HCT116 (cell line): ENCODE measurements around the gene MPZL2. TPM values are rescaled to one million over a fixed set of nuclear protein-coding genes. Genes with fewer than 3 reads are reported as not detected.

Experiments used
- ATAC-seq: fragments of 200-7000 bp; cut with Tn5 transposase; 2 replicates; pipeline ENCODE4 v1.9.1; 2020; ENCODE audit warnings: mild to moderate bottlenecking, moderate library complexity
- BruUV-seq: library from RNA; stranded (reverse); fragments of 400-500 nt; replicated peaks from 2 replicates; lab custom pipeline; 2021; lab: Mats Ljungman, UMichigan
- CTCF ChIA-PET: fragments of 300-600 bp; sonication (Branson Sonifier 250); formaldehyde crosslinking; loops from one replicate; lab custom pipeline; 2021; ENCODE audit warnings: antibody characterized with exemption; lab: Charles Lee
- POLR2A ChIA-PET: fragments of 300-600, 350-600 bp; sonication (Branson Sonifier 250); formaldehyde crosslinking; loops from one replicate; lab custom pipeline; 2021; ENCODE audit warnings: antibody characterized with exemption; lab: Charles Lee
- RAD21 ChIA-PET, 2 experiments: fragments of 300-600 bp; sonication (Branson Sonifier 250); formaldehyde crosslinking; loops; one replicate each; lab custom pipeline; 2023; ENCODE audit warnings: low total read pairs in 2 of 2; ENCODE audit not compliant: uncharacterized antibody in 2 of 2, unreplicated experiment in 2 of 2, low non-redundant PET in 1 of 2; lab: Charles Lee
- DNase-seq: peaks from one replicate; pipeline ENCODE4 v3.0.0-alpha.2; 2010; ENCODE audit warnings: low read depth, low spot score
- H2AFZ ChIP-seq: fragments of 200-600 bp; shearing (Covaris generic), sonication (generic); 2 replicates; pipeline ENCODE4 v1.6.1; 2017; ENCODE audit warnings: low read depth, mixed run types, mixed read lengths, antibody characterized with exemption, low read length; ENCODE audit not compliant: poor library complexity, severe bottlenecking
- H3K27ac ChIP-seq: 2 replicates; pipeline ENCODE4 v1.5.1; 2012; ENCODE audit warnings: low read depth, low read length
- H3K27me3 ChIP-seq: fragments of 200-600 bp; sonication (generic); 2 replicates; pipeline ENCODE4 v1.6.1; 2016; ENCODE audit warnings: mixed run types, low read length, mixed read lengths; ENCODE audit not compliant: insufficient read depth
- H3K36me3 ChIP-seq, 2 experiments: fragments of 200-500 bp in 1 of 2; fragments of 200-600 bp in 1 of 2; sonication (Bioruptor generic) in 1 of 2; sonication (generic) in 1 of 2; 2 replicates each; pipeline versions ENCODE4 v1.5.1 to v1.6.1; 2014 to 2016; ENCODE audit warnings: low read length in 2 of 2, inconsistent platforms in 1 of 2, mixed read lengths in 1 of 2, mixed run types in 1 of 2; ENCODE audit not compliant: insufficient read depth in 2 of 2, control insufficient read depth in 1 of 2
- H3K4me1 ChIP-seq, 2 experiments: fragments of 200-600 bp in 1 of 2; sonication (generic) in 1 of 2; 2 replicates each; pipeline versions ENCODE4 v1.5.1 to v1.6.1; 2012 to 2017; ENCODE audit warnings: low read length in 2 of 2, inconsistent platforms in 1 of 2, mild to moderate bottlenecking in 1 of 2, mixed read lengths in 1 of 2, mixed run types in 1 of 2, moderate library complexity in 1 of 2; ENCODE audit not compliant: insufficient read depth in 2 of 2, control insufficient read depth in 1 of 2
- H3K4me2 ChIP-seq: fragments of 200-600 bp; sonication (generic); 2 replicates; pipeline ENCODE4 v1.6.1; 2017; ENCODE audit warnings: mixed run types, low read length, mixed read lengths
- H3K4me3 ChIP-seq, 2 experiments: fragments of 200-600 bp in 1 of 2; sonication (generic) in 1 of 2; replicated peaks in 1 of 2; 2 replicates each; pipeline ENCODE4 v1.5.1; 2011 to 2016; ENCODE audit warnings: low read length in 2 of 2, control low read depth in 1 of 2, low read depth in 1 of 2, mild to moderate bottlenecking in 1 of 2, mixed read lengths in 1 of 2, mixed run types in 1 of 2
- H3K79me2 ChIP-seq: fragments of 200-600 bp; sonication (generic); 2 replicates; pipeline ENCODE4 v1.6.1; 2017; ENCODE audit warnings: mild to moderate bottlenecking, mixed run types, low read length, moderate library complexity, mixed read lengths; ENCODE audit not compliant: insufficient read depth
- H3K9ac ChIP-seq: fragments of 200-600 bp; sonication (generic); 2 replicates; pipeline ENCODE4 v1.6.1; 2016; ENCODE audit warnings: low read length, mixed read lengths
- H3K9me2 ChIP-seq: fragments of 200-600 bp; sonication (generic), shearing (Covaris generic); 2 replicates; pipeline ENCODE4 v1.6.1; 2017; ENCODE audit warnings: mixed run types, mild to moderate bottlenecking, moderate library complexity; ENCODE audit not compliant: insufficient read depth
- H3K9me3 ChIP-seq, 2 experiments: fragments of 200-500 bp in 1 of 2; fragments of 200-600 bp in 1 of 2; sonication (Bioruptor generic) in 1 of 2; sonication (generic) in 1 of 2; 2 replicates each; pipeline ENCODE4 v1.6.1; 2014 to 2017; ENCODE audit warnings: low read length in 2 of 2, mixed read lengths in 2 of 2, inconsistent platforms in 1 of 2, low read depth in 1 of 2, mild to moderate bottlenecking in 1 of 2, mixed run types in 1 of 2, moderate library complexity in 1 of 2; ENCODE audit not compliant: control insufficient read depth in 1 of 2, insufficient read depth in 1 of 2
- H4K20me1 ChIP-seq: fragments of 200-600 bp; sonication (generic), shearing (Covaris generic); 2 replicates; pipeline ENCODE4 v1.6.1; 2017; ENCODE audit warnings: mixed run types, mild to moderate bottlenecking, moderate library complexity; ENCODE audit not compliant: insufficient read depth
- CBX3 ChIP-seq: IDR thresholded peaks from 2 replicates; pipeline ENCODE4 v1.6.1; 2012; ENCODE audit warnings: low read depth
- CEBPB ChIP-seq: IDR thresholded peaks from 2 replicates; pipeline ENCODE4 v1.6.1; 2012; ENCODE audit warnings: low read depth
- EGR1 ChIP-seq: IDR thresholded peaks from 2 replicates; pipeline ENCODE4 v1.6.1; 2012; ENCODE audit warnings: low read depth
- EZH2 ChIP-seq: fragments of 200-600 bp; sonication (generic); IDR thresholded peaks from 2 replicates; pipeline ENCODE4 v1.6.1; 2017; ENCODE audit warnings: antibody characterized with exemption, mixed run types
- FOSL1 ChIP-seq: IDR thresholded peaks from 2 replicates; pipeline ENCODE4 v1.6.1; 2012; ENCODE audit warnings: low read depth
- POLR2A ChIP-seq: IDR thresholded peaks from 2 replicates; pipeline ENCODE4 v1.7.0; 2011; ENCODE audit warnings: borderline replicate concordance; ENCODE audit not compliant: insufficient read depth, insufficient read length; ENCODE audit errors: extremely low read depth
- POLR2AphosphoS5 ChIP-seq: IDR thresholded peaks from 2 replicates; pipeline ENCODE4 v1.6.1; 2011; ENCODE audit warnings: mild to moderate bottlenecking, low read depth, low read length, moderate library complexity
- SIN3A ChIP-seq: IDR thresholded peaks from 2 replicates; pipeline ENCODE4 v1.6.1; 2012; ENCODE audit warnings: low read depth
- SP1 ChIP-seq: IDR thresholded peaks from 2 replicates; pipeline ENCODE4 v1.6.1; 2012; ENCODE audit warnings: low read depth
- SRF ChIP-seq: IDR thresholded peaks from 2 replicates; pipeline ENCODE4 v1.6.1; 2012; ENCODE audit warnings: low read depth
- TCF7L2 ChIP-seq: IDR thresholded peaks from 2 replicates; pipeline ENCODE4 v1.7.0; 2011; ENCODE audit warnings: borderline replicate concordance, inconsistent platforms; ENCODE audit not compliant: insufficient read depth, insufficient read length; ENCODE audit errors: extremely low read depth
- ZBTB33 ChIP-seq: IDR thresholded peaks from 2 replicates; pipeline ENCODE4 v1.6.1; 2011; ENCODE audit warnings: mild to moderate bottlenecking, low read length, moderate library complexity; ENCODE audit not compliant: insufficient replicate concordance; ENCODE audit errors: extremely low read depth
- ZFX ChIP-seq: fragments of 450-650 bp; IDR thresholded peaks from 2 replicates; pipeline ENCODE4 v1.6.1; 2017
- ZNF274 ChIP-seq: fragments of 200-500 bp; sonication (Bioruptor generic); IDR thresholded peaks from 2 replicates; pipeline ENCODE4 v1.6.1; 2014; ENCODE audit warnings: mild to moderate bottlenecking, low read depth, low read length, inconsistent platforms
- intact Hi-C: fragments of 100-400 bp; cut with micrococcal nuclease; formaldehyde crosslinking; loops from 2 replicates; pipeline ENCODE4 v1.10.0; 2022
- total RNA-seq: library from RNA; stranded (reverse); gene quantifications from one replicate; pipeline ENCODE4 v1.2.1, GENCODE V29; 2021; ENCODE audit not compliant: unreplicated experiment
- TF ChIP-seq, protein P1 (sequence below): IDR thresholded peaks from 2 replicates; pipeline ENCODE4 v1.6.1; 2012; ENCODE audit warnings: low read depth

MPZL2 gene
- total RNA-seq, 1 experiment from 2014 or later: 16.8 TPM

DNA sequence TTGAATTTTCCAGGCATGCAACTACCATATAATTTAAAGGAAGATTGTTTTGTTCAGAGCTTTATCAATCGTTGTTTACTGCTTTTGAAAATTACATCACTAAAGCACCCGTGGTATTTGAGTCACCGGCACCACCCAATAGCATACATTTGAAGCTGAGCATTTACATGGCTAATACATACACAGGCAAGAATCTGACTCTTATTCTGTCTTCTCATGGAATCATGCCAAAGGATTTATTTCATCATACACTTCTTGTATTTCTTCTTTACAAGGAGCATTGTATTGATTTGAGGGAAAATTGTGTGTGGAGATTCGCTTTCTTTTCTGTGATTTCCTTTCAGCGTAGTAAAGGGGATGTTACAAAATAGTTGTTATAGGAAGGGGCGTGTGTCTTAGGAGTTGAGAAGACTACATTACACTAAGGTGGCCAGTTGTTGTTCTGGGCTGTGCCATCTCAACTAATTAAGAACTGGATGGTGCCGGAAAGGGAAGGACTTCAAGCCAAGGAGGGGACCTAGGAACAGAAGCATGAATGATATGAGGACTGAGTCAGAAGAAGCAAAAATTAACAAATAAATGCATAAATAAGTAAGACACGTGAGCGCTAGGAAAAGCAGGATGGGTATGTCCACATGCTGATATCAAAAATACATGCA, 27.5 kb upstream of the MPZL2 start:
- H3K27me3 ChIP-seq: no peaks in the 10 kb centered on the region
- no peaks in the 10 kb centered on the region for H4K20me1 ChIP-seq
- ATAC-seq: no peak
- H3K4me1 ChIP-seq: peaks cover 7 to 26% of the 10 kb centered on the region in 2 experiments; a peak in 3 of 4 replicates
- peak overlapping the region in 1 of 2 experiments; percentile 22; a peak in 2 of 4 replicates for H3K4me3 ChIP-seq
- H3K9me3 ChIP-seq: no peaks in the 10 kb centered on the region
- H2AFZ ChIP-seq: peak overlapping the region; percentile 59
- CTCF ChIA-PET: interaction anchor here (0.9 to 4.8 kb wide), 4 partner anchors 93 to 484 kb away, joined by 3 to 61 read pairs (median 4); no protein-coding TSS in a partner anchor
- BruUV-seq: no TSS peak
- no peak for TF ChIP-seq ZBTB33
- no peak for TF ChIP-seq POLR2A
- TF ChIP-seq CBX3: no peak
- TF ChIP-seq SP1: no peak
- TF ChIP-seq ZFX: no peak
- TF ChIP-seq EZH2: no peak
- no peak for TF ChIP-seq EGR1
- no peak for TF ChIP-seq FOSL1
- no peak for TF ChIP-seq CEBPB
- TF ChIP-seq POLR2AphosphoS5: no peak
- TF ChIP-seq SRF: no peak
- TF ChIP-seq SIN3A: no peak
- TF ChIP-seq TCF7L2: no peak
- TF ChIP-seq, protein P1, sequence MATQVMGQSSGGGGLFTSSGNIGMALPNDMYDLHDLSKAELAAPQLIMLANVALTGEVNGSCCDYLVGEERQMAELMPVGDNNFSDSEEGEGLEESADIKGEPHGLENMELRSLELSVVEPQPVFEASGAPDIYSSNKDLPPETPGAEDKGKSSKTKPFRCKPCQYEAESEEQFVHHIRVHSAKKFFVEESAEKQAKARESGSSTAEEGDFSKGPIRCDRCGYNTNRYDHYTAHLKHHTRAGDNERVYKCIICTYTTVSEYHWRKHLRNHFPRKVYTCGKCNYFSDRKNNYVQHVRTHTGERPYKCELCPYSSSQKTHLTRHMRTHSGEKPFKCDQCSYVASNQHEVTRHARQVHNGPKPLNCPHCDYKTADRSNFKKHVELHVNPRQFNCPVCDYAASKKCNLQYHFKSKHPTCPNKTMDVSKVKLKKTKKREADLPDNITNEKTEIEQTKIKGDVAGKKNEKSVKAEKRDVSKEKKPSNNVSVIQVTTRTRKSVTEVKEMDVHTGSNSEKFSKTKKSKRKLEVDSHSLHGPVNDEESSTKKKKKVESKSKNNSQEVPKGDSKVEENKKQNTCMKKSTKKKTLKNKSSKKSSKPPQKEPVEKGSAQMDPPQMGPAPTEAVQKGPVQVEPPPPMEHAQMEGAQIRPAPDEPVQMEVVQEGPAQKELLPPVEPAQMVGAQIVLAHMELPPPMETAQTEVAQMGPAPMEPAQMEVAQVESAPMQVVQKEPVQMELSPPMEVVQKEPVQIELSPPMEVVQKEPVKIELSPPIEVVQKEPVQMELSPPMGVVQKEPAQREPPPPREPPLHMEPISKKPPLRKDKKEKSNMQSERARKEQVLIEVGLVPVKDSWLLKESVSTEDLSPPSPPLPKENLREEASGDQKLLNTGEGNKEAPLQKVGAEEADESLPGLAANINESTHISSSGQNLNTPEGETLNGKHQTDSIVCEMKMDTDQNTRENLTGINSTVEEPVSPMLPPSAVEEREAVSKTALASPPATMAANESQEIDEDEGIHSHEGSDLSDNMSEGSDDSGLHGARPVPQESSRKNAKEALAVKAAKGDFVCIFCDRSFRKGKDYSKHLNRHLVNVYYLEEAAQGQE: no peak
- TF ChIP-seq ZNF274: no peak
- TF ChIP-seq, all 23 proteins: peak for 0
- H3K4me2 ChIP-seq: peak overlapping the region; percentile 64
- ChIA-PET POLR2A (no interaction called here), RAD21 (interaction anchor here (0.8 to 1.4 kb wide), 4 partner anchors 27 to 447 kb away, joined by 3 to 10 read pairs (median 7); partner anchors contain the start of gene MPZL2 (in 1 of the 2))
- H3K36me3 ChIP-seq: no peaks in the 10 kb centered on the region
- no peaks in the 10 kb centered on the region for H3K79me2 ChIP-seq
- H3K27ac ChIP-seq: no peak overlapping the region
- no peak for DNase-seq
- H3K9ac ChIP-seq: no peak overlapping the region
- H3K9me2 ChIP-seq: no peaks in the 10 kb centered on the region
- intact Hi-C loops: loop anchor here (1.0 kb wide), 2 partner anchors 93 to 146 kb away; no protein-coding TSS in a partner anchor
